Measurements from ENCODE around the gene AHI1.
"Not testable (repeated sequence)": the region's sequence is repeated elsewhere in the genome, so short reads cannot be mapped to it uniquely, and the experiment has no call there.

The AHI1 gene

DNA sequence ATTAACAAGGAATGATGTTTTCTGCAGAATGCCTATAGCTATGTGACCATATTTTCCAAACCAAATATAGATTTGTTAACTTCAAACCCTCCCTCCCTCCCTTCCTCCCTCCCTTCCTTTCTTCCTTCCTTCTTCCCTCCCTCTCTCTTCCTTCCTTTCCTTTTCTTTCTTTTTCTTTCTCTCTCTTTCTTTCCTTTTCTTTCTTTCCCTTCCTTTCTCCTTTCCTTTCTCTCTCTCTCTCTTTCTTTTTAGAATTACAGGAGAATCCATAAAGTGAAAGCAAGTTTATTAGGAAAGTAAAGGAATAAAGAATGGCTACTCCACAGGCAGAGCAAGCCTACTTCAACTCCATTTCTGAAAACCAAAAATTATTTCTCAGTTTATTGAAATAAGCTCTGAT, 153.0 kb downstream of the AHI1 start:
- intact Hi-C loops (cut with DNase I) = no loop called here
- no peak for DNase-seq

DNA sequence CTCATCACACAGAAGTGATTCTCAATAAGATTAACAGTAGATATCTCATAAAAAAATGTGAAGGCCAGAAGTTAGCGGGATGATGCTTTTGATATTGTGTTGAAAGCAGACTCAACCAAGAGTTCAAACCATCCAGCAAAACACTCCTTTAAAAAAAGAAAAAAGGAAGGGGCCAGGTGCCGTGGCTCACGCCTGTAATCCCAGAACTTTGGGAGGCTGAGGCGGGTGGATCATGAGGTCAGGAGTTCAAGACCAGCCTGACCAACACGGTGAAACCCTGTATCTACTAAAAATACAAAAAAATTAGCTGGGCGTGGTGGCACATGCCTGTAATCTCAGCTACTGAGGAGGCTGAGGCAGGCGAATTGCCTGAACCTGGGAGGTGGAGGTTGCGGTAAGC, 157.6 kb downstream of the AHI1 start:
- intact Hi-C loops (cut with DNase I); DNase-seq: not testable (repeated sequence)

DNA sequence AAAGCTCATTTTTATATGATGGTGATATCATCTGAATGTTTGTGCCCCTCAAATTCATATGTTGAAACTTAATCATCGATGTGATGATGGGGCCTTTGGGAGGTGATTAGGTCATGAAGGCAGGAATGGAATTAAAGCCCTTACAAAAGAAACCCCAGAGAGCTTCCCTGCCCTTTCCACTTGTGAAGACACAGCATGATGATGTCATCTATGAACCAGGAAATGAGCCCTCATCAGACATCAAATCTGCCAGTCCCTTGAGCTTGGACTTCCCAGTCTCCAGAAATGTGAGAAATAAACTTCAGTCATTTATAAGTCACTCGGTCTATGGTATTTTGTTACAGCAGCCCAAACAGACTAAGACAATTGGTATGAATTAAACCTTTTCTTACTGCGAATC, 163.4 kb downstream of the AHI1 start:
- intact Hi-C loops (cut with DNase I) = no loop called here
- no peak for DNase-seq

DNA sequence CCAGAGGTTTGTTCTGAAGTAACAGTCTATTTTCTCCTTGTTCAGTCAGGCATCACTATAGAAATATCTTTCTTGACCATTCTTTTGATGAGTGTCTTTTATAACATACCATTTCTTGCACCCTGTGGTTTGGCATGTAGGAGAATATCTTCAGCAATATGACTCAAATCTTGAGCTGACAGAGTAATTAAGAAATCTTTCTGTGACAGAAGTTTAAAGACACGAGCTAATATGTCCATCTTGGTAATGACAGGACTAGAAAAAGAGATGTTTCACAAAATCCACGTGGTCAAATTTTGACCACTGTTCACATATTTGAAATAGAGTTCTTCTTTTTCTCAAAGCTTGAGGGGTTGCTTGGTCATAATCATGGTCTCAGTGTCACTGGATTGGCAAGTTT, 166.5 kb downstream of the AHI1 start:
- DNase-seq = no peak
- intact Hi-C loops (cut with DNase I) = no loop called here

DNA sequence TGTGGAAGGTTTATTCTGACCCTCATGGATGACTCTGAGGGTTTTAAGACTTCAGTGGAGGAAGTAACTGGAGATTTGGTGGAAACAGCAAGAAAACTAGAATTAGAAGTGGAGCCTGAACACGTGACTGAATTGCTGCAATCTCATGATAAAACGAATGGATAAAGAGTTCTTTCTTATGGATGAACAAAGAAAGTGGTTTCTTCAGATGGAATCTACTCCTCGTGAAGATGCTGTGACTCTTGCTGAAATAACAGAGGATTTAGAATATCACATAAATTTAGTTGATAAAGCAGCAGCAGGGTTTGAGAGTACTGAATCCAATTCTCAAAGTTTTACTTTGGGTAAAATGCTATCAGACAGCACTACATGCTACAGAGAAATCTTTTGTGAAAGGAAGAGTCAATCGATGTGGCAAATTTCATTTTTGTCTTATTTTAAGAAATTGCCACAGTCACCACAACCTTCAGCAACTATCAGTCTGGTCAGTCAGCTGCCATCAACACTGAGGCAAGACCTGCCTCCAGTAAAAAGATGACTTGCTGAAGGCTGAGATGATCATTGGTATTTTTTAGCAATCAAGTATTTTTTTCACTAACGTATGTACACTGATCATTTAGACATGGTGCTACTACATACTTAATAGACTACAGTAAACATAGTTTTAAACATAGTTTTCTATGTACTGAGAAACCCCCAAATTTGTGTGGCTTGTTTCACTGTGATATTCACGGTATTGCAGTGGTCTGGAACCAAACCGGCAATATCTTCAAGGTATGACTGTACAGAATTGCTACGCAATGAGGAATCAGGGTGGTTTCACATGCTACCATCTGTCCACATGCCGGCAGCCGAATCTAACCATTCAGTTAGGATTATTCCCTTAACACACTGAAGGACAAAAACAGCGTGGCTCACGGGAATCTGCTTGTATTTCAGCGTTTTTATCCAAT, 167.4 kb downstream of the AHI1 start:
- no peak for DNase-seq
- intact Hi-C loops (cut with DNase I) = no loop called here

DNA sequence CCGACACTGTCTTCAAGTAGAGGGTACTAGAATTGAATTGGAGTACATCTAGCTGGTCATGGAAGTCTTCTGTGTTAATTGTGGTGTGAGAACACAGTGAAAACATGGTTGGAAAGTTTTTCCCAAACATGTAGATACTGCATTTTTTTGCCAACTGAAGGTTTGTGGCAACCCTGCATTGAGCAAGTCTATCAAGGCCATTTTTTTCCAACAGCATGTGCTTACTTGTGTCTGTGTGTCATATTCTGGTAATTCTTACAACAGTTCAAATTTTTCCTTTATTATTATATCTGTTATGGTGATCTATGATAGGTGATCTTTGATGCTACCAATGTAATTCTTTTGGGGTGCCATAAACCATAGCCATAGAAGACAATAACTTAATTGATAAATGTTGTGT, 169.4 kb downstream of the AHI1 start:
- no peak for DNase-seq
- intact Hi-C loops (cut with DNase I) = no loop called here

DNA sequence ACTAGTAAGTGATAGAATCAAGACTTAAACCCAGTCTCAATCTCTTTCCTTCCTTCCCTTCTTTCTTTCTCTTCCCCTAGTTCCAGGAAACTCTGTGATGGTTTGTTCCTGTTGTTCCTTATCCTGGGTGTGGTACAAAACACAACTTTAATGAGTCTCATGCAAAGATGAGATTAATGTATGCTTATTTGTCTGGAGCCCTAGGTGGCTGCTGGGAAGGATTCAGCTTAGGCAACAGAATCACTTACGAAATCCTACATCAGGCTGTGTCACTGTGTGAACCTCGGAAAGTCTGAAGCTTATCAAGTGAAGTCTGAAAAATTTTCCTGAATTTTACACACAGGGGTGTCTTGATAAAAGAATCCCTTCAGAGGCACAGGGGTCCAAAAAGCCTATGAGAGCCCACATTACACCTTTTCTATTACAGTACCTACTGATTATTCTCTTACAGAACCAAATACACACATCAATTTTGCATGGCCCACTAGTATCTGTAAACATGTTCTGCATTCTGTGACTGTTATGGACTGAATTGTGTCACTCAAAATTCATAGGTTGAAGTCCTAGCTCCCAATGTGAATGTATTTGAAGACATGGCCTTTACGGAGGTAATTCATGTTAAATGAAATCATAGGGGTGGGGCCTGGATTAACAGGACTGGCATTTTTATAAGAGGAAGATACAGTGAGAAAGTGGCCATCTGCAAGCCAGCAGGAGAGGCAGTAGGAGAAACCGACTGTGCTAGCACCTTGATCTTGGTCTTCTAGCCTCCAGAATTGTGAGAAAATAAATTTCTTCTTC, 171.7 kb downstream of the AHI1 start:
- DNase-seq = no peak

DNA sequence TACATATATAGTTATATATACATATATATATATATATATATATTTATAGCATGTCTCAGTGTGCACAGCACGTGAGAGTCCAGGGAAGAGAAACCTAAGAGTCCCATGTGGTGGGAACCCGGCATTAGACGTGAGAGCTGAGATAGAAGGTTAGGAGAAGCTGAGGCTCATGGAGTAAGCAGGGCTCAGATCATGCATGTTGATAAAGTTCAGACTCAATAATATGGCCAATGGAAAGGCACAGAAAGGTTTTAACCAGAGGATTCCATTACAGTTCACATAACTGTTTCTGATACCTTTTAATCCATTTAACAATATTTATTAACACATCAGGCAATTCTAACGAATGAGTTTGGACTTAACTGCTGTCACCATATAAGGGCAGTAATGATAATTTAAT, 173.0 kb downstream of the AHI1 start:
- intact Hi-C loops (cut with DNase I) = no loop called here
- DNase-seq = no peak

More for the DNA sequence above, 171.7 kb downstream of the AHI1 start:
- intact Hi-C loops (cut with DNase I) = no loop called here

DNA sequence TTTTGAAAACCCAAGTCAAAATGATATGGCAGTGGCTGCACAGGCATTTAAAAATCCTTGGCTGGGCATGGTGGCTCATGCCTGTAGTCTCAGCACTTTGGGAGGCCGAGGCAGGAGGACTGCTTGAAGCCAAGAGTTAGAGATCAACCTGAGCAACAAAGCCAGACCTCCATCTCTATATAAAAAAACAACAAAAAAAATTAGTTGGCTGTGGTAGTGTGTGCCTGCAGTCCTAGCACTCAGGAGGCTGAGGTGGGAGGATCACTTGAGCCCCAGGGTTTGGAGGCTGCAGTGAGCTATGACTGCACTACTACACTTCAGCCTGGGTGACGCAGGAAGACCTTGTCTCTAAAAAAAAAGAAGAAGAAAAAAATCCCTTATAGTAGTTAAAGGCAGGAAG, 173.6 kb downstream of the AHI1 start:
- intact Hi-C loops (cut with DNase I) = no loop called here
- DNase-seq = no peak

DNA sequence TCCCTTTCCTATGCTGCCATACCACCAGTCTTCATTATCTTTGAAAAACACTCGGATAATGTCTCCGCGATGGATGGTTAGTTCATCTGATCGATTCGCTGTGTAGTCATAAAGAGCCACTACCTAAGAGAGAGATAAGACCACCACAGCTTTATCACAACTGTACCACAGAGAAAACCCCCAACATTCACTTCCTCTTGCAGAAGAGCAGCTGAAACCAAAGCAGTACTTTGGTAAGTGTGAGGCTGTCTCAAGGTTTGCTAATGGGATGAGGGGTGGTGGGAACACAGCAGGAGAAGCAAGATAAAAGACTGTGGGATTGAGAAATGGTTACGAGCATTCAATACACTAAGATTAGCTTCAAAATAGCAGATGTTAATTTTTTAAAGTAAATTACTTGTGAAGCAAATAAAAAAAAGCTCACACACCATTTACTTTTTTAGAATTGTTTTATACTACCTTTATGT, 174.3 kb downstream of the AHI1 start:
- intact Hi-C loops (cut with DNase I) = no loop called here

DNA sequence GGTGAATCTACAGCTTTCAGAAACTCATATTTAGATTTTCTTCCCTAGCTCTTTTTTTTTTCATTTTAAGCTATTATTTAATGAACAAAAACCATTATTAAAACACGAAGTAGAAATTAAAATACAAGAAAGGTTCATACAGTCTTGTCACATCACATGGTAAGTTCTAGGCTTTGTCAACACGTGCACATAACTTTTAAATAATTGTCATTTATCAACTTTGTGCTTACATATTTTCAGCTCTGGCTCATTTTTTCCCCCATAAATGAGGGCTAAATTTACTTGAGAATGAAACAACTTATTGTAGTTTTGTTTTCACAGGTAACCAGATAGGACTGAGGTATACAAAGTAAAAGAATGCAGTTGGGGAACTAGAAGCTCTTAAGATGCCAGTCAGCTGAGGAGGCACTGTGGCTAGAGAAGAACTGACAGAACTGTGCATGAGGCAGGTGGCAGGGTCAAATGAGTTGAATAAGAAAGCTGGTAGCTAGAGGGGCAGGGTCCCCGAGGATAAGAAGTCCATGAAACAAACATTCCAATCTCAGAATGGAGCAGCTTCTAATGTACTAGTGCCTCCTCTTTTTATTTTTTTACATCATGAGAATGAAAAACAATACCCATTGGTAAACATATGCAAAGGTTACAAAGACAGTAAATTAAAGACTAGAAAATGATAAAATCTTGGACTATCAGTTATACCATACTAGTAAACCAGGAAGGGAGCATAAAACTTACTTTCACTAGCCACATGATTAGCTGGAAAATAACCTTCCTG, 174.9 kb downstream of the AHI1 start:
- intact Hi-C loops (cut with DNase I) = no loop called here
- DNase-seq = no peak

More for the DNA sequence above, 174.3 kb downstream of the AHI1 start:
- no peak for DNase-seq

DNA sequence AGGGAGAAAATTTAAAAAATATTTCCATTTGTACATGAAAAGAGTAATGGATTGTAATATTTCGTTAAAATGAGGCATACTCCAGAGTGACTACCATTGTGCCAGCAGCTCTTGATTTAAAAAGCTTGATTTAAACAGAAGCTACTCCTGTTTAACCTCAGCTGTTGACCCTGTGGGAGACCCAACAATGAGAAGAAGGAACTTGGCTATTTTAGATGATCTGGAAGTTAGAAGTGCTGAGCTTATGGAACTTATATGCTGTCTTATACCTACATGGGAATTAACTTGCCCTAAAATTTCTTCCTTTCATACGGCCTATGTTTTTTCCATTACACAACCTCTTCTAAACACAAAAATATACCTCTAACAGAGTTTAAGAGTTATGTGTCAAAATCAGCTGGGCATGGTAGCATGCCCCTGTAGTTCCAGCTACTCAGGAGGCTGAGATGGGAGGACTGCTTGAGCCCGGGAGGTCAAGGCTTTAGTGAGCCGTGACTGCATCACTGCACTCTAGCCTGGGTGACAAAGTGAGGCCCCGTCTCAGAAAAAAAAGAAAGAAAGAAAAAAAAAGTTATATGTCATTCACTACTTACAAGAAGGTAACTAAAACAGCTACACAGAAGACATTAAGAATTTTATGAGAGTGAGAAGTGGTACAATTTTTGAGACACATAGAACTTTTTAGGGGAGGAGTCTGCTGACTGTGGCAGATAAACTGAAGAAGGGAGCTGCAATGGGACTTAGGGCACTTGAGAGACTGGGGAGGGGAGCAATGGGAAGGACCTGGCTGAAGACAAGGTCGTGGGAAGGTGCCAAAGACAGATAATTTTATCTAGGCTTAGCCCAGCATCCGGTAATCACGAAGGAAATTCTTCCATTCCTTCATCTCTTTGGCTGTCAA, 176.6 kb downstream of the AHI1 start:
- intact Hi-C loops (cut with DNase I) = no loop called here
- DNase-seq = no peak

DNA sequence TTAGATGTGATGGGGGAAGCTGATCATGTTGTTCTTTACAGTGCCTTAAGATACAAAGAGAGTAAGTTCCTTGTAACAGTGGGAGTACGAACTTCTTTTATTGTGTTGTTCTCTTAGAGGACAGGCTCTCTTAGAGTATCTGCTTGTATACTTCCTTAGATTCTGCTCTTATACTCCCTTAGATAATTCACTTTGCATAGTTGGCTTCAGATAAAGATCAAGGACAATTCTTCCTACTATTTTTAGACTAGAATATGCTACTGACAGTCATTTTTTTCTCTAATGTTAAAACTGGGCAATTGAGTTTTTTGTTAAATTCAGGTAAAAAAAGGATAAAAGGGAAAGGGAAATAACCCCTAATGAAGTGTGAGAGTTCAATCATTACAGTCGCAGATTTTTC, 177.7 kb downstream of the AHI1 start:
- intact Hi-C loops (cut with DNase I) = no loop called here
- DNase-seq = no peak

DNA sequence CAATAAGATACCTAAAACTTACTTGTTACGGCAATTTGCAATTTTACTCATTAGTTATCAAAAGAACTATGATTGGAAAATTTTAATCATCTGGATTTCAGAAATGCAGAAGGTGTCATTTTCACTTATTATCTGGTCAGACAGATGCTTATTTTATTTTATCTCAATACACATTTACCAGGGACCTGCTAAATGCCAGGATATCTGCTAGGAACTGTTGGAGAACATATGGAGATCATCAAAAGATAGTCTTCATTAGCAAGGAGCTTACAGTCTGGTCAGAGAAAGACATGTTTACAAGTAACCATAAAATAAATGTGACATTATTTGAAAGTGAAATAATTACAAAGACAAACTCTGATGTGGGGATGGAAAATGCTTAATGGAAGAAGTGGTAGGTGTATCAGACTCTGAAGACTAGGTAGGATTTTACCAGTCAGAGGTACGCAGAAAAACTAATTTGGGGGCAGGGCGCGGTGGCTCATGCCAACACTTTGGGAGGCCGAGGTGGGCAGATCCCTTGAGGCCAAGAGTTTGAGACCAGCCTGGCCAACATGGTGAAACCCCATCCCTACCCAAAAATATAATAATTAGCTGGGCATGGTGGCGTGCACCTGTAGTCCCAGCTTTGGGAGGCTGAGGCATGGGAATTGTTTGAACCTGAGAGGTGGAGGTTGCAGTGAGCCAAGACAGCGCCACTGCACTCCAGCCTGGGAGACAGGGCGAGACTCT, 178.6 kb downstream of the AHI1 start:
- intact Hi-C loops (cut with DNase I) = no loop called here
- no peak for DNase-seq

DNA sequence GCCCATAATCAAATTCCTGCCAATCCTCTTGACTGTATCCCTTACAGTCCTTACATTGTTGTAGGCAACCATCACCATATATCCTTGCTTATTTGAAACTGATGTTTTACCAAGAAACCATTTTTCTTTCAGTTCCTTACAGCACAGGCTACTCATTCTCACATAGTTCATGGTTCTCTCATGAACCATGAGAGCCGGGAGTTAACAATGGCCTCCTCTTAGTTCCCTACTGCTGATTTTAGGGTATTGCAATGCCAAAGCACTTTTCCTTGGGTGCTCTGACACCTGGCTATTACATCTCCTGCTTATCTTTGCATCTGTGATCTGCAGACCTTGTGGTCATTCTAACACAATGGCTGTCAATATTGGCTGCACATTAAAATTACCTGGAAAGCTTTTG, 183.0 kb downstream of the AHI1 start:
- intact Hi-C loops (cut with DNase I) = no loop called here
- DNase-seq = no peak

DNA sequence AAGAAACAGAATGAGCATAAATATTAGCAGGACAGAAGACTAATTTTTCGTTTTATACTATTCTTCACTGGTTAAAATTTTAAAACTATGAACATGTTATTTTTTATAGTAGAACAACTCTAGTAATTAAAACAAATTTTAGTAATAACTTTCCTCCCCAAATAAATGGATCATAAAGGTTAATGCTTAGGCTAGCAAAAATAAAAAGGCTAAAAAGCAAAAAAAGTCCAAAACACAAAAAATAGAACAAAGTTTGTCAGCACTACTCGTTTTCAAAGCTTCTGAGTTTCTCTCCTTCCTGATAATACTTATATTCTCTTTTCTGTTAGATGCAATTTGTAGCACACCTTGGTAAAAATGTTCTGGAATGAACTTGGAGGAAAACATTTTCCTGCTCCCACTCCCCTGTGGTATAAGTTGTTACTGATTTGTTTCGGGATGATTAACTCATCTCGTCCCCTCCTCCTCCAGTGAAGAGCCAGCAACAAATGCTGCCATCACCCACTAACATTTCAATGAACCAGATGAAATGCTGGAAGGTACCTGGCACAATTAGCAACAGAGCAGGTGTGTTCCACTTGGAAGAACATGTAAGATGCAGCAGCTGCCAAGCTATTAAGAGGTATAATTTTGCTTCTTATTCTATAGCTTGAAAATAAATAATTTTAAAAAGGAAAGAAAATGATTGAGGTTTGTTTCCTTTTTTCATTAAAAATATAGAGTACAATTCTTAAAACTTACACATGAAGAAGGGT, 185.9 kb downstream of the AHI1 start:
- intact Hi-C loops (cut with DNase I) = no loop called here
- DNase-seq = no peak

DNA sequence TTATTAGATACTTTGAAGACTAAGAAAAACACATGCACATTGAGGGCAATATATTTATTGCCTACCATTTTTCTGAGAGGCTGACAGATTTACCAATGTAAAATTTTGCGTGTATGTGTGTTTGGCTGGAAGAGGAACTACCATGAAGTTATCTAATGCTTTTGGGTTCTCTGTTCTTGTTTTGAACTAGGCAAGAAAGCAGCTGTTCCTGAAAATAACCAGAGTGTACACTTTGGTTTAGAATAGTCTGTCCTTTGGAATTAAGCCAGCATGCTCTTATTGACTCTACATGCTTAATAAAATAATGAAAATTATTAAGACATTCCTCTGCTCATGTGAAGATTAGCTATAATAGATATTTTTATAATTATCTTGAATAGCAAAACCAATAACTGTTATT, 187.2 kb downstream of the AHI1 start:
- no peak for DNase-seq
- intact Hi-C loops (cut with DNase I) = no loop called here

DNA sequence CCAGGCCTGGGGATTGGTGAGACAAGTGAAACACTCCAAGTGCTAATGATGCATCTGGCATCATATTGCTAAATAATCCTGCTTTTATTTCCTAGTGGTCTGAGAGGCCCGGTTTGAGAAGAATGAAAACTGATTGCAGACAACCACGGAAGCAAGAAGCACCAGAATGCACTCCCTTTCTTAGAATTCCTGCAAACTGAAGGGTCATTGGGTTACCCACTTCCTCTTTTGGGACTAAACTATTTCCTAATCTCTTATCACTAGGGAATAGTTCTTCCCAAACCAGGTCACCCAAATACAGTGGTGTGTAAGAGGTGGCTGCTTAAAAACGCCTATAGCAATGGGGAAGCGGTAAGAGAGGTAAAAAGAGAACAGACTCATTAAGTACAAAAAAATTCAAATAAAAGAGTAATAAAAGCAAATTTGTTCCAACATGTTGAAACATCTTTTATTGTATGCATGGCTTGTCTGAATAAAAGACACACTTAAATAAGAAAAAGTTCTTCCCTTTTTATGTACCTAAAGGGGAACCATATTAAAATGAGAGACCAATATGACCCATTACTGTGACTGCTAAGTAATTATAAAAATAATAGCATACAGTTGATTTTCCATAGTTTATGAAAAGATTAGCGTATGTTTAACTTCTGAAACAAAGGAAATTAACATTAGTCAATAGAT, 190.7 kb downstream of the AHI1 start:
- DNase-seq = no peak
- intact Hi-C loops (cut with DNase I) = no loop called here

Data from posterior cingulate gyrus (tissue), 11 donors.